Epithelial cell of proximal tubule (primary cell): ENCODE data around the gene TMEM184C. TPM values are rescaled to one million over a fixed set of nuclear protein-coding genes. Genes with fewer than 3 reads are reported as not detected.

Source experiments
- DNase-seq: peaks from one replicate; pipeline ENCODE4 v3.0.0-alpha.2; 2011; ENCODE audit warnings: low read depth
- H3K4me3 ChIP-seq: 2 replicates; pipeline ENCODE4 v1.5.1; 2011; ENCODE audit warnings: low read depth, mild to moderate bottlenecking, low read length
- CTCF ChIP-seq: conservative IDR thresholded peaks from 2 replicates; pipeline ENCODE4 v1.5.1; 2012; ENCODE audit warnings: low read depth, mild to moderate bottlenecking, low read length
- total RNA-seq: library from RNA; depleted of rRNA; stranded (reverse); fragments of >200 nt; gene quantifications from 2 replicates; pipeline ENCODE4 v1.2.3, GENCODE V29; 2015

The TMEM184C gene
- total RNA-seq, 1 donor from 2014 or later, result 21.7 TPM

GRCh38 chr4:147597561-147597960 is 19.6 kb upstream of the TMEM184C start:
- no peak overlapping the region for H3K4me3 ChIP-seq
- no peak for TF ChIP-seq CTCF
- DNase-seq, result no peak

GRCh38 chr4:147599206-147599605 is 18.0 kb upstream of the TMEM184C start:
- DNase-seq, result no peak
- no peak for TF ChIP-seq CTCF
- no peak overlapping the region for H3K4me3 ChIP-seq

GRCh38 chr4:147599769-147600168 is 17.4 kb upstream of the TMEM184C start:
- no peak for TF ChIP-seq CTCF
- H3K4me3 ChIP-seq, result no peak overlapping the region
- DNase-seq, result no peak

GRCh38 chr4:147605499-147605898 is 11.7 kb upstream of the TMEM184C start:
- TF ChIP-seq CTCF, result no peak
- DNase-seq, result no peak
- H3K4me3 ChIP-seq, result no peak overlapping the region

GRCh38 chr4:147607471-147607870 is 9.7 kb upstream of the TMEM184C start:
- H3K4me3 ChIP-seq, result no peak overlapping the region
- no peak for TF ChIP-seq CTCF
- DNase-seq, result no peak

GRCh38 chr4:147610686-147611085 is 6.5 kb upstream of the TMEM184C start:
- DNase-seq, result no peak
- no peak for TF ChIP-seq CTCF
- H3K4me3 ChIP-seq, result no peak overlapping the region

- no peak for DNase-seq
- no peak for TF ChIP-seq CTCF
- peak overlapping the region; percentile 83 for H3K4me3 ChIP-seq
Observed at GRCh38 chr4:147616849-147617172, 386 bp upstream of the TMEM184C start.
